Endothelial cell of umbilical vein (primary cell): Measurements from ENCODE around the gene TOB1.

Experiments used
- CTCF ChIP-seq, 2 donors: IDR thresholded peaks; 1 replicate in 1 of 2; 2 replicates in 1 of 2; pipeline ENCODE4 v1.5.1; 2011; ENCODE audit warnings: low read length in 2 of 2, mild to moderate bottlenecking in 2 of 2, moderate library complexity in 2 of 2, control low read depth in 1 of 2, inconsistent platforms in 1 of 2, low read depth in 1 of 2; ENCODE audit not compliant: insufficient read depth in 1 of 2; ENCODE audit errors: extremely low read depth in 1 of 2
- EZH2 ChIP-seq: IDR thresholded peaks from 2 replicates; pipeline ENCODE4 v1.6.1; 2012; ENCODE audit warnings: borderline replicate concordance, low read depth, mild to moderate bottlenecking, moderate library complexity, low read length, inconsistent platforms; ENCODE audit not compliant: severe bottlenecking
- JUN ChIP-seq: IDR thresholded peaks from 2 replicates; pipeline ENCODE4 v1.6.1; 2011; ENCODE audit warnings: borderline replicate concordance, low read depth; ENCODE audit not compliant: insufficient read length, insufficient read depth
- MAX ChIP-seq: IDR thresholded peaks from 2 replicates; pipeline ENCODE4 v1.6.1; 2011; ENCODE audit not compliant: insufficient read depth, insufficient read length
- POLR2A ChIP-seq: IDR thresholded peaks from 2 replicates; pipeline ENCODE4 v1.6.1; 2012; ENCODE audit warnings: low read depth, mild to moderate bottlenecking, control low read depth, low read length
- POLR2AphosphoS5 ChIP-seq: IDR thresholded peaks from 2 replicates; pipeline ENCODE4 v1.6.1; 2012; ENCODE audit warnings: low read depth, mild to moderate bottlenecking, control low read depth, low read length, moderate library complexity; ENCODE audit not compliant: insufficient read depth

- TF ChIP-seq CTCF (IDR thresholded peaks at IDR 0.05; ENCODE audit: extremely low read depth in 1 of 2, insufficient read depth in 1 of 2, low read depth in 1 of 2, low read length in 2 of 2) (peak; percentile 84 to 93), EZH2 (no peak), POLR2A (no peak), POLR2AphosphoS5 (no peak), MAX (no peak), JUN (no peak)
Observed at GRCh38 chr17:50816771-50817751, 49.1 kb downstream of the TOB1 start.
